Medulla oblongata (tissue), 1 donor: ENCODE results near the gene GMPPA.

Experiments
- DNase-seq: peaks from one replicate; pipeline ENCODE4 v3.0.0-alpha.2; 2015; ENCODE audit errors: extremely low spot score

GMPPA gene

GRCh38 chr2:219486380-219486959 is 12.2 kb upstream of the GMPPA start:
- DNase-seq, result no peak

GRCh38 chr2:219488149-219488843 is 10.4 kb upstream of the GMPPA start:
- no peak for DNase-seq

- no peak for DNase-seq
Observed at GRCh38 chr2:219488844-219489194, 9.9 kb upstream of the GMPPA start.

- no peak for DNase-seq
Observed at GRCh38 chr2:219489315-219489714, 9.4 kb upstream of the GMPPA start.

- no peak for DNase-seq
Observed at GRCh38 chr2:219490186-219490585, 8.5 kb upstream of the GMPPA start.

- no peak for DNase-seq
Observed at GRCh38 chr2:219490600-219491130, 8.0 kb upstream of the GMPPA start.

GRCh38 chr2:219491278-219491963 is 7.3 kb upstream of the GMPPA start:
- DNase-seq, result no peak

GRCh38 chr2:219492575-219492974 is 6.1 kb upstream of the GMPPA start:
- DNase-seq, result no peak

GRCh38 chr2:219493086-219493485 is 5.6 kb upstream of the GMPPA start:
- DNase-seq, result no peak

GRCh38 chr2:219494952-219495530 is 3.6 kb upstream of the GMPPA start:
- no peak for DNase-seq

GRCh38 chr2:219495531-219496122 is 3.1 kb upstream of the GMPPA start:
- DNase-seq, result peak; percentile 78

- no peak for DNase-seq
Observed at GRCh38 chr2:219496247-219496824, 2.4 kb upstream of the GMPPA start.

GRCh38 chr2:219496825-219497494 is 1.7 kb upstream of the GMPPA start:
- no peak for DNase-seq

- peak; percentile 63 for DNase-seq
Observed at GRCh38 chr2:219497495-219498279, 1.0 kb upstream of the GMPPA start.

- no peak for DNase-seq
Observed at GRCh38 chr2:219499058-219499307, 292 bp downstream of the GMPPA start.

- no peak for DNase-seq
Observed at GRCh38 chr2:219499555-219499954, 864 bp downstream of the GMPPA start.

- DNase-seq, result no peak
Observed at GRCh38 chr2:219500135-219500534, 1.4 kb downstream of the GMPPA start.

GRCh38 chr2:219501849-219502248 is 3.2 kb downstream of the GMPPA start:
- DNase-seq, result no peak

GRCh38 chr2:219502618-219503017 is 3.9 kb downstream of the GMPPA start:
- DNase-seq, result no peak

GRCh38 chr2:219505585-219505984 is 6.9 kb downstream of the GMPPA start:
- no peak for DNase-seq
